Hematopoietic multipotent progenitor cell treated with erythropoietin and hydrocortisone succinate and interleukin-3 and kit ligand, for 4 days (in vitro differentiated cells): ENCODE results near the gene PSEN2.

ENCODE experiments used
- DNase-seq: peaks from one replicate; pipeline ENCODE4 v3.0.0-alpha.2; 2015

Gene PSEN2

GRCh38 chr1:226888021-226888420, 17.6 kb downstream of the PSEN2 start:
- no peak for DNase-seq

- DNase-seq: no peak
Measured at GRCh38 chr1:226888816-226889215, 18.4 kb downstream of the PSEN2 start.

GRCh38 chr1:226889616-226890330, 19.4 kb downstream of the PSEN2 start:
- DNase-seq: no peak

- no peak for DNase-seq
Measured at GRCh38 chr1:226890331-226891108, 20.1 kb downstream of the PSEN2 start.

GRCh38 chr1:226891346-226891745, 20.9 kb downstream of the PSEN2 start:
- DNase-seq: no peak

- DNase-seq: no peak
Measured at GRCh38 chr1:226891846-226892523, 21.6 kb downstream of the PSEN2 start.

- no peak for DNase-seq
Measured at GRCh38 chr1:226892524-226892875, 22.1 kb downstream of the PSEN2 start.

GRCh38 chr1:226893936-226894335, 23.5 kb downstream of the PSEN2 start:
- no peak for DNase-seq

GRCh38 chr1:226894826-226895225, 24.4 kb downstream of the PSEN2 start:
- no peak for DNase-seq

- no peak for DNase-seq
Measured at GRCh38 chr1:226895644-226896043, 25.2 kb downstream of the PSEN2 start.

- DNase-seq: no peak
Measured at GRCh38 chr1:226898246-226898645, 27.8 kb downstream of the PSEN2 start.

- no peak for DNase-seq
Measured at GRCh38 chr1:226901421-226901820, 31.0 kb downstream of the PSEN2 start.

GRCh38 chr1:226902601-226903000, 32.2 kb downstream of the PSEN2 start:
- no peak for DNase-seq

GRCh38 chr1:226903819-226904716, 33.7 kb downstream of the PSEN2 start:
- no peak for DNase-seq

- no peak for DNase-seq
Measured at GRCh38 chr1:226904772-226905171, 34.4 kb downstream of the PSEN2 start.

GRCh38 chr1:226908419-226908818, 38.0 kb downstream of the PSEN2 start:
- no peak for DNase-seq

- DNase-seq: no peak
Measured at GRCh38 chr1:226908913-226909312, 38.5 kb downstream of the PSEN2 start.

- DNase-seq: peak; percentile 75
Measured at GRCh38 chr1:226912587-226913176, 42.3 kb downstream of the PSEN2 start.

GRCh38 chr1:226915672-226915995, 45.2 kb downstream of the PSEN2 start:
- peak; percentile 33 for DNase-seq

GRCh38 chr1:226916497-226916896, 46.1 kb downstream of the PSEN2 start:
- DNase-seq: no peak

GRCh38 chr1:226919587-226919986, 49.2 kb downstream of the PSEN2 start:
- no peak for DNase-seq

GRCh38 chr1:226919995-226920394, 49.6 kb downstream of the PSEN2 start:
- no peak for DNase-seq

- no peak for DNase-seq
Measured at GRCh38 chr1:226920446-226920894, 50.1 kb downstream of the PSEN2 start.
